Raji (cell line): ENCODE data around the gene ERBB2.

ENCODE experiments used
- POLR2A ChIP-seq: IDR thresholded peaks from 2 replicates; pipeline ENCODE4 v1.6.1; 2011; ENCODE audit warnings: low read depth, low read length, control low read depth; ENCODE audit not compliant: insufficient read depth

ERBB2 gene

GRCh38 chr17:39662551-39663339, 37.1 kb upstream of the ERBB2 start:
- no peak for TF ChIP-seq POLR2A

- TF ChIP-seq POLR2A = no peak
Observed at GRCh38 chr17:39663340-39663687, 36.5 kb upstream of the ERBB2 start.

GRCh38 chr17:39663688-39664580, 35.9 kb upstream of the ERBB2 start:
- TF ChIP-seq POLR2A = no peak

GRCh38 chr17:39664581-39665561, 35.0 kb upstream of the ERBB2 start, which contains the start of gene TCAP:
Gene TCAP (plus strand): TSS chr17:39665349. CDS start chr17:39665360, 11 bp downstream.
- TF ChIP-seq POLR2A = no peak

- no peak for TF ChIP-seq POLR2A
Observed at GRCh38 chr17:39665642-39666224, 34.1 kb upstream of the ERBB2 start.

- TF ChIP-seq POLR2A = no peak
Observed at GRCh38 chr17:39666231-39666600, 33.6 kb upstream of the ERBB2 start.

GRCh38 chr17:39666601-39667261, 33.1 kb upstream of the ERBB2 start:
- no peak for TF ChIP-seq POLR2A

- no peak for TF ChIP-seq POLR2A
Observed at GRCh38 chr17:39667262-39667944, 32.5 kb upstream of the ERBB2 start.

- no peak for TF ChIP-seq POLR2A
Observed at GRCh38 chr17:39667945-39668924, 31.6 kb upstream of the ERBB2 start, which contains the start of gene PNMT. Gene PNMT (plus strand): TSS chr17:39668453. CDS start chr17:39668476, 23 bp downstream.

GRCh38 chr17:39669897-39670735, 29.7 kb upstream of the ERBB2 start:
- TF ChIP-seq POLR2A = no peak

GRCh38 chr17:39670746-39671145, 29.1 kb upstream of the ERBB2 start:
- TF ChIP-seq POLR2A = no peak
